HL-60 (cell line): ENCODE measurements around the gene CTXN1.

ENCODE experiments used
- CTCF ChIP-seq: IDR thresholded peaks from one replicate; pipeline ENCODE4 v1.5.1; 2011; ENCODE audit warnings: low read length, control low read depth, inconsistent platforms; ENCODE audit not compliant: insufficient read depth
- POLR2AphosphoS5 ChIP-seq: IDR thresholded peaks from 2 replicates; pipeline ENCODE4 v1.6.1; 2012; ENCODE audit warnings: low read depth
- SPI1 ChIP-seq: IDR thresholded peaks from 2 replicates; pipeline ENCODE4 v1.6.1; 2012; ENCODE audit warnings: low read depth, mild to moderate bottlenecking, borderline replicate concordance

DNA sequence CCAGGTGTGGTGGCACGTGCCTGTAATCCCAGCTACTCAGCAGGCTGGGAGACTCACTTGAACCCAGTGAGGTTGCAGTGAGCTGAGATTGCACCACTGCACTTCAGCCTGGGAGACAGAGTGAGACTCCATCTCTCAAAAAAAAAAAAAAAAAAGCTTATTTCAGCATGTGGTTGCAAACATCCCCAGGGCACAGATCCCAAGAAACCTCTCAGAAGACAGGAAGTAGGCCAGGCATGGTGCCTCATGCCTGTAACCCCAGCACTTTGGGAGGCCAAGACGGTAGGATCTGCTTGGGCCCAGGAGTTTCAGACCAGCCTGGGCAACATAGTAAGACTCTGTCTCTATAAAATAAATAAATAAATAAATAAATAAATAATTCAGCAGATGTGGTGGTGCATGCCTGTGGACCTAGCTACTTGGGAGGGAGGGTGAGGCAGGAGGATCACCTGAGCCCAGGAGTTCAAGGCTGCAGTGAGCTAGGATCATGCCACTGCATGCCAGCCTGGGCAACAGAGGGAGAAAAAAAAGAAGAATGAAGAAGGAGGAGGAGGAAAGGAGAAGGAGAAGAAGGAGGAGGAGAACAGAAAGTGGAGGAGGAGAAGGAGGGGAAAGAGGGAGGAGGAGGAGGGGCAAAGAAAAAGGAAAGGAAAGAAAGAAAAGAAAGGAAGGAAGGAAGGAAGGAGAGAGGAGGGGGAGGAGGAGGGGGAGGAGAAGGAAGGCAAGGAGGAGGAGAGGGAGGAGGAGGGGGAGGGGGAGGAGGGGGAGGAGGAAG, 42.0 kb downstream of the CTXN1 start:
- TF ChIP-seq CTCF (no peak), SPI1 (no peak), POLR2AphosphoS5 (no peak)
